Activated gamma-delta T cell (primary cell): ENCODE measurements around the gene CFAP52.
"Not testable (repeated sequence)": the region's sequence is repeated elsewhere in the genome, so short reads cannot be mapped to it uniquely, and the experiment has no call there.

ENCODE experiments used
- DNase-seq: peaks from one replicate; lab custom pipeline; 2025; lab: John Stamatoyannopoulos, UW

CFAP52 gene

DNA sequence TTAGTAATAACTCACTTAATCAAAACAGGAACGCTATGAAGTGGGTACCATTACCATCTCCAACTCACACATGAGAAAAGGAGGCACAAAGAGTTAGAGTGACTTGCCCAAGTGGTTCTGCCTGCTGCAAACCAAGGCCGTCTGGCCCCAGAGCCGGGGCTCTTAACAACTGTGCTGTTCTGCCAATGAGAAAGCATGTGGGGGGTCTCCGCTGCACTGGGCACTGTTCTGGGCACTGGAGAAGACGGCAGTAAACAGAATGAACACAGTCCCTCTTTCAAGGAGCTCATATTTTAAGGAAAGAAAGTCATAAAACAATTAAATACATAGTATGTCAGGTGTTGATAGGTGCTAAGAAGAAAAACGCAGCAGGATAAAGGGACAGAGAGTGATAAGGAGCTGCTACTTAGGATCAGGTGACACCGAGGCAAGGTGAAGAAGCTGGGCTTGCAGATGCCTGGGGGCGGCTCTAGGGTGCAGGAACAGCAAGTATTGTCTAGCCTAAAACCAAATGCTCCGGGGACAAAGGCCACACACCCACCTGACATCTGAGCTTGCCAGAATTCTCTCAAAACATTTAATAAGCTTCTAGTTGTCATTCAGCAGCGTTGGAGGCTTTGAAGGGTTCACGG lies 7.4 kb upstream of the CFAP52 start:
- no peak for DNase-seq

DNA sequence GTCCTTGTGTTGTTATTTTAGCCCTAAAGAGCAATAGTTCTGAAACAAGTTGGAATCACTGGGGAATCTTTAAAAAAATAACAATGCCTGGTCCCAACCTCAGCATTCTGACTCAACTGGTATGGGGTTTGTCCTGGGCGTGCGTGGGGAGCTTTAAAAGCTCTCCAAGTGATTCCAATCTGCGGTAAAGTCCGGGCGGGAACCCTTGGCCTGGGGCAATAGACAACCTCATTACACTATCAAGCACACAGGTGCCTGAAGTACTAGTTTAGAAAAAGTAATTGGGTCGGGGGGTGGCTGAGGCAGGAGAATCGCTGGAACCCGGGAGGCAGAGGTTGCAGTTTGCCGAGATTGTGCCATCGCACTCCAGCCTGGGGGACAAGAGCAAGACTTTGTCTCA lies 5.2 kb upstream of the CFAP52 start:
- no peak for DNase-seq

DNA sequence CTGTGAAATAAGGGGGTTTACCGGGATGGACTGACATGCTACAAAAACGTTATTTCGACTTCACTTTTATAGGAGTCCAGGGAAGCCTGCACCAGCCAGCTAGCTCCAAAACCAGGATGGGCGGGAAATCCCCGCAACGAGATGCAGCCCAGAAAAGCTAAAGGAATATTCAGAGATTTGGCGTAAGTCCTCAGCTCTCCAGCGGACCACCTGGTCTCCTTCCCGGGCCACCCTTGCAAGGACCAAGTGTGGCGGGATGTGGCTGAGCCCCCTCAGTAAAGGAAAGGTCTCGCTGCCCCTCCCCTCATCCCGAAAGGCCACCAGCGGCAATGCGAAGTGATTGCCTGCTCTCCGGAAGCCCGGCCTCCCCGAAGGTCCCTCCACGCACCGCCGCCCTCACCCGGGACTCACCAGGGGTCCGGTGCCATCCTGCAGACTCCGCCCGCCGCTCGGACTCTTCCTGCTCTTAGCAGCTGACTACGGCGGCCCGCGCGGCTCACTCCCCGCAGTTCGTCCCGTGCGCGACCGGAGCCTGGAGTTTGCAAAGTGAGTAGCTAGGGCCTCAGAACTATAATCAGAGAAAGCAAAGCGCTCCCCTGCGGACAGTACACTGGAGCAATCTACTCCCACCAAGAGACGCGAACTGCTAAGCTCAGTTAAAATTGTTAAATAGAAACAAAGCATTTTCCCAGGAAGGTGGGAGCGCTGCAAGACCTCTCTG lies 901 bp upstream of the CFAP52 start, which contains the start of gene STX8:
STX8 (minus strand) TSS at position 440 of the 721 bp plus-strand sequence; CDS start at position 428, 12 bp downstream.
- peak; percentile 69 for DNase-seq

DNA sequence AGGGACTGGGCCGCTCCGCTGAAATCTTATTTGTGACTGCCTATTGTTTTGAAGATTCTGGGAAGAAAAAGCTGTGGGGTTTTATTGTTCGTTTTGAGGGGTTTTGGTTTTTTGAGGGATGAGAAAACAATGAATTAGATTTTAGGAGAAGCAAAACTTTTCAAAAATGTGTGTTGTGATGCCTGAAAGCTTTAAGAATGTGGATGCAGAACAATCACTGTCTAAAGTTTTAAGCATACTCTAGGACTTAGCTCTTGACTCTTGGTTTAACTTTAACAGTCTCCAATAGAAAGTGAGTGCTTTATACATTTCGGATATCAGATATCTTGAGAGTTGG lies 899 bp downstream of the CFAP52 start:
- DNase-seq = no peak

DNA sequence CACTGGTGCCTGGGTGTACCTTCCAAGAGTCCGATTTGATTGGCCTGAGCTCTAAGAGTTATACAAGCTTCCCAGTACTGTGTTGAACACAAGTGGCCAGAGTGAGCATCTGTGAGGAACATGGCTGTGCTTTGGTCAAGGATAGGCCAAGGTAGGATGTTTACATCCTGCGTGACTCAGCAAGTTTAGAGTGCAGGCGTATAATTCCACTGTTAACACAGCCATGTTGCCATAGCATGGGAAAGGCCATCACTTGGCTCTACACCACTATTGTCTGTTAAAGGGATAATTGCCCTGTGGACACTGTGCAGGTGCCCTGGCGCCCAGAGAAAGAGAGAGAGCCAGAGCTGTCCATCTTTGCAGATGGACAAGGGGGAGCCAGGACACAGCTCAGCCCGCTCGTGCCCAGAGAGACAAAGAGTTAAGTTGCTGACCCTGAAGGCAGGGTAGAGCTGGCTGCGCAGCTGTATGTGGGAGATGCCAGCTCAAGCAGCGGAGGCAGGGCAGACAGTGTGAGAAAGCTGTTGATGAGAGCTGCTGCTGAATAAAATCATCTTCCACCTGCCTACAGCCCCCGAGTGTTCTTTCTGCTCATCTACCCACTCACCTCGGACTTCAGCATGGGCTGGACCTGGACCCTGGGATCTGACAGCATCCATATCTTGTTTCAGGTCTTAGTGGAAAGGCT lies 11.7 kb downstream of the CFAP52 start:
- no peak for DNase-seq

DNA sequence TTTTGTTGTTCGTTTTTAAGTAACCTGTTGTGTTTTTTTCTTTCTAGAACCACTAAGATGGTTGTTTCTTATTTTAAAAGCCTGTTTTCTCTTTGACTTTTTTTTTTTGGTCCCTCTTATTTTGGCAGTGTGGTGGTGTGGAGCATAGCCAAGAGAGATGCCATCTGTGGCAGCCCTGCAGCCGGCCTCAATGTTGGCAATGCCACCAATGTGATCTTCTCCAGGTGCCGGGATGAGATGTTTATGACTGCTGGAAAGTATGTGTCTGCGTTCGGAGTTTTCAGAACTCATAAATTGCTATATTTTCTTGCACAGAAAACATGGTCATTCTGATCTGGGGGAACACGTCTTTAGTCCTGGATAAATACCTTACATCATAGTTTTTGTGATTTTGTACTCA lies 17.6 kb downstream of the CFAP52 start:
- DNase-seq = no peak

DNA sequence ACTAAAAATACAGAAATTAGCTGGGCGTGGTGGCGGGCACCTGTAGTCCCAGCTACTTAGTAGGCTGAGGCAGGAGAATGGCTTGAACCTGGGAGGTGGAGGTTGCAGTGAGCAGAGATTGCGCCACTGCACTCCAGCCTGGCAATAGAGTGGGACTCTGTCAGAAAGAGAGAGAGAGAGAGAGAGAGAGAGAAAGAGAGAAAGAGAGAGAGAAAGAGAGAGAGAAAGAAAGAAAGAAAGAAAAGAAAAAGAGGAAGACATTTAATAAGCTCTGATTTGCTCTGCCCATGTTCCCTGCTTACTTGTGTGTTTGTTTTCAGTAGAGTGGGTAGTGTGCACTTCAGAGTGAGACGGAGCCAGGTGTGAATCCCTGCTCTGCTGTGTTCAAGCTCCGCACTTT lies 21.2 kb downstream of the CFAP52 start:
- not testable (repeated sequence) for DNase-seq

DNA sequence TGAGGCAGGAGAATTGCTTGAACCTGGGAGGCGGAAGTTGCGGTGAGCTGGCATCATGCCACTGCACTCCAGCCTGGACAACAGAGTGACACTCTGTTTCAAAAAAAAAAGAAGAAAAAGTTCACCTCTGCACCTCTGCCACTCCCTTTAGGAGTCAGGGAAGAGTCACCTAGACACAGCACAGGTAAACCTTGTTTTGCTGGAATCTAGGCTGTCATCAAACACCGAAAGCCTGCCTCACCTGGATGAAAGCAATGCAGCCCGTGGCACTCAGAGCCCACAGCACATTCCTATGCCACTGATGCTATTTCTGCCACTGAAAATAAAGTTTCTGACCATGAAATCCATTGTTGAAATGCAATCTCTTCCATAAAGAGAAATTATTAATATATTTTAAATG lies 22.2 kb downstream of the CFAP52 start:
- no peak for DNase-seq

DNA sequence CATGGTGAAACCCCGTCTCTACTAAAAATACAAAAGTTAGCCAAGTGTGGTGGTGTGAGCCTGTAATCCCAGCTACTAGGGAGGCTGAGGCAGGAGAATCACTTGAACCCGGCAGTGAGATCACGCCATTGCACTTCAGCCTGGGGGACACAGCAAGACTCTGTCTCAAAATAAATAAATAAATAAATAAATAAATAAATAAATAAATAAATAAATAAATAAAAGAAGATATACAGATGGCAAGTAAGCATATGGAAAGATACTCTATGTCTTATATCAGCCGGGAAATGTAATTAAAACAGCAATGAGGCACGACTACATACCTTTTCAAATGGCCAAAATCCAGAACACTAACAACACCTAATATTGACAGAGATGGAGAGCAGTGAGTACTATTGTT lies 28.1 kb downstream of the CFAP52 start:
- not testable (repeated sequence) for DNase-seq

DNA sequence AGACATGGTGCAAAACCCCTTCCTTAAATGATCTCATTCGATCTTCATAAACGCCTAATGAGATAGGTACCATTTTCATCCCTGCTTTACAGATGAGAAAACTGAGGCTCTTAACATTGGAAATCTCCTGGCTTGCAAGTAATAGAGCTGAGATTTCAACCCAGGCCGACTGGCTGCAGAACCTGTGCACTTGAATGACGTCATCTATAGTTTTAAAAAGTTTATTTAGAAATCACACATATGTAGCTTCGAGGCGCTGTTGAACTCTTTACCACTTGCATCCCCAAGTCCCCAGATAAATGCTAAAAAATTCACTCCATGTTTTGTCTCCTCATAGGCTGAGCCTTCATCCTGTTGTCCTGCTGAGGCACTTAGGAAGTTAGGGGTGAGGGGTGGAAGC lies 30.0 kb downstream of the CFAP52 start:
- DNase-seq = no peak

DNA sequence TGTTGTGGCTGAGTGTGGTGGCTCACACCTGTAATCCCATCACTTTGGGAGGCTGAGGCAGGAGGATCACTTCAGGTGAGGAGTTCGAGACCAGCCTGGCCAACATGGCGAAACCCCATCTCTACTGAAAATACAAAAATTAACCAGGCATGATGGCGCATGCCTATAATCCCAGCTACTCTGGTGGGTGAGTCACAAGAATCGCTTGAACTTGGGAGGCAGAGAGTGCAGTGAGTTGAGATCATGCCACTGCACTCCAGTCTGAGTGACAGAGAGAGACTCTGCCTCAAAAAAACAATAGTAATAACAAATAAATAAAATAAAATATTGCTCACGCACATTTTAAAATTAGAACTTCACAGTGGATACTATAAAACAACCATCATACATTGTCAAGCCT lies 30.6 kb downstream of the CFAP52 start:
- DNase-seq = not testable (repeated sequence)

DNA sequence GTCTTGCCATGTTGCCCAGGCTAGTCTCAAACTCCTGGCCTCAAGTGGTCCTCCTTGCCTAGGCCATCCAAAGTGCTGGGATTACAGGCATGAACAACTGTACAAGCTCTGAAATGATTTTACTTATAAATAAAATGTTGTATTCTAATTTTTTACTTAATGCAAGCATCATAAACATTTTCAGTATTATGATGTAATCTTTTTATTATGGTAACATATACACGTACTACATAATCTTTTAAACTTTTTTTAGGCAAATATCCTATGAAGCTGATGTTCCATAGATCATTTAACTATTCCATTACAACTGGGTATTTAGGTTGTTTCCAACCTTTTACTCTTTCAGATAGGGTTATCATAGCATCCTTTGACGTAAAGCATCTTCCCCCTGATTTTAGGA lies 35.1 kb downstream of the CFAP52 start:
- DNase-seq = no peak

DNA sequence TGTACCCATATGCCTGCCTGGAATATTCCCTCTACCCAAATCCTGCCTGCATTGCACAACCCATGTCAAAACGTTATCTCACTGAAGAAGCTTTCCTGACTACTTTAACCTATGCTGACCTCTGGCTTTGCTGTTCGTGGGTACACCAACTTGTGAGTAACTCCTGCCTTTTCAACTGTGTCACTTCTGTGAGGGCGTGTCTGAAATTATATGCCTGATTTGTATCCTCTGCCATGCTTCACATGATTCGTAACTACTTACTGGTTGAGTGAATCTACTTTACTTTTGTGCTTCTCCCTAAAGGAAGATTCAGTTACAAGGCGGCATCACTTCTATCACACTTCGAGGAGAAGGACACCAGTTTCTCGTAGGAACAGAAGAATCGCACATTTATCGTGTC lies 35.6 kb downstream of the CFAP52 start:
- DNase-seq = no peak

DNA sequence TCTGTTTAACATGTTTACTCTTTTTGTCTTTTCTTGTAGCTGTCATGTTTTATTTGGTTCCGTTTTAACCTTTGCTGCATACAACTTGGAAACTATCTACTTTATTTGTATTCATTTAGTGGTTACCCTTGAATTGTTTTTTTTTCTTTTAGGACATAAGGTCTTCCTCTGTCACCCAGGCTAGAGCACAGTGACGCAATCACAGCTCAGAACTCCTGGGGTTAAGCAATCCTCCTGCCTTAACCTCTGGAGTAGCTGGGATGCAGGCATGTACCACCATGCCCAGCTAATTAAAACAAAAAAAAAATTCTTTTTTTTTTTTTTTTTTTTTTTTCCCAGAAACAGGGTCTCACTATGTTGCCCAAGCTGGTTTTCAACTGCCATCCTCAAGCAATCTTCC lies 39.0 kb downstream of the CFAP52 start:
- no peak for DNase-seq

DNA sequence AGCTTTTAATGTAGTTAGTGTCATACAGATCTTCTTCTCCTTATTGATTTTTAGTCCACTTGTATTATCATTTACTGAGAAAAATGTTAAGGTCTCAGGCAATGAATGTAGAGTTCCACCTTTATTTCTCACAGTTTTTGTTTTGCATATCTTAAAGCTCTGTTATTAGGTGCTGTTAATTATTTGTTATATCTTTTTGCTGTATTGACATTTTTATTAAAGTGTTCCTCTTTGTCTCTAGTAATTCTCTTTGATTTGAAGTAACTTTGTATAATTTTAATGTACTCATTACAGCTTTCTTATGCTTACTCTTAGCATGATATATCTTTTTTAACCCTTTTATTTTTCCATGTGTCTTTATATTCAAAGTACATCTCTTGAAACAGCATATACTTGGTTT lies 46.5 kb downstream of the CFAP52 start:
- no peak for DNase-seq

DNA sequence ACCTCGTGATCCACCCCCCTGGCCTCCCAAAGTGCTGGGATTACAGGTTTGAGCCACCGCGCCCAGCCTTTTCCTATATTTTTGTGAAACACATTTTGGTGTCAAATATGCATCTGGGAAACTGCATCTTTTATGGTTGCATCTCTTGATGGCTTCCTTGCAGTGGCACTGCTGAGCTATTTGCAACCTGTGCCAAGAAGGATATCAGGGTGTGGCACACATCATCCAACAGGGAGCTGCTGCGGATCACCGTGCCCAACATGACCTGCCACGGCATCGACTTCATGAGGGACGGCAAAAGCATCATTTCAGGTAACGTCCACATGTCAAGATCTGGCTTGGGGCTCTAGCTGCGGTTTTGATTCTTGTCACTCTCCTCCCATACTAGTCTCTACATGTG lies 52.1 kb downstream of the CFAP52 start:
- no peak for DNase-seq

DNA sequence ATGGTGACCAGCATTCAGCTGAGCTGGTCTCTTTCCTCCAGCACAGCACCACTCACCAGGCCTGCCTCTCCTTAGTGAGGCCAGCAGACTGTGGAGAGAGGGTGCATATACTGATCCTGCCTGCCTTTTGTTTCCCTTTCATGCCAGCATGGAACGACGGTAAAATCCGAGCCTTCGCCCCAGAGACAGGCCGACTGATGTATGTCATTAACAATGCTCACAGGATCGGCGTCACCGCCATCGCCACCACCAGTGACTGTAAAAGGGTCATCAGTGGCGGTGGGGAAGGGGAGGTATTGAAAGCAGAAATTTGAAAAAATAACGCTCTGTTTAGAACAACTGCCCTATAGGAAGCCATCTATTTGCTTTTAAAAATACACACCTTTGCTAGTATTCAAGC lies 56.3 kb downstream of the CFAP52 start:
- DNase-seq = no peak

DNA sequence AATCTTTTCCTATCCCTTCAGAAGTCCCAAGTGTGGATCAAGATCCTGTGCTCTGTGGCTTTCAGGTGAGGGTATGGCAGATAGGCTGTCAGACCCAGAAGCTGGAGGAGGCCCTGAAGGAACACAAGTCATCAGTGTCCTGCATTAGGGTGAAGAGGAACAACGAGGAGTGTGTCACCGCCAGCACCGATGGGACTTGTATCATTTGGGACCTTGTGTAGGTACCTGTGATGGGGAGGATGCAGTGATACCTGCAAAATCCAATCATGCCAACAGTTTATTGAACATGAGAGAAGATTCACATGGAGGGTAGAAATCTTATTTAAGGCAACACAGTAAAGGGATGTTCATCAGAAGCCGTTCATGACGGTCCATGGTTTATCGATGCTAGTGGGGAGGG lies 58.9 kb downstream of the CFAP52 start:
- DNase-seq = no peak

DNA sequence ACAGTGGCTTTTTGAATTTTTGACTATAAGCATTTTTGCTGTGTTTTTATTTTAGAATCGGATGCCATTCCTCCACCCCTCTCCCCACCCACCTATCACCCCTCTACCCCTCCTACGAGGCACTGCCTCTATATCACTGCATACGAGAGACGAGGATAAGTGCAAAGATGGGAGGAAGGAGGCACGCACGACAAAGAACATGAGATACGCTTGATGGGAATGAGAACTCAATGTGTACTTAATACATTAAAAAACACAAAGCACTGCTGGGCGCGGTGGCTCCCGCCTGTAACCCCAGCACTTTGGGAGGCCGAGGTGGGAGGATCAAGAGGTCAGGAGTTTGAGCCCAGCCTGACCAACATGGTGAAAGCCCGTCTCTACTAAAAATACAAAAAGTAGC lies 60.1 kb downstream of the CFAP52 start:
- no peak for DNase-seq

DNA sequence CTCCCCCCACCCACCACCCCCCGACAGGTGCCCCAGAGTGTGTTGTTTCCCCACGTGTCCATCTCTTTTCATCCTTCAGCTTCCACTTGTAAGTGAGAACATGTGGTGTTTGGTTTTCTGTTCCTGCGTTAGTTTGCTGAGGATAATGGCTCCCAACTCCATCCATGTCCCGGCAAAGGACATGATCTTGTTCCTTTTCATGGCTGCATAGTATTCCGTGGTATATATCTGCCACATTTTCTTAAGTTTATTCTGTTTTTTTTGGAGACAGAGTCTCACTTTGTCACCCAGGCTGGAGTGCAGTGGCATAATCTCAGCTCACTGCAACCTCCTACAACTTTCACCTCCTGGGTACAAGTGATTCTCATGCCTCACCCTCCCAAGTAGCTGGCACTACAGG lies 63.9 kb downstream of the CFAP52 start:
- DNase-seq = not testable (repeated sequence)

DNA sequence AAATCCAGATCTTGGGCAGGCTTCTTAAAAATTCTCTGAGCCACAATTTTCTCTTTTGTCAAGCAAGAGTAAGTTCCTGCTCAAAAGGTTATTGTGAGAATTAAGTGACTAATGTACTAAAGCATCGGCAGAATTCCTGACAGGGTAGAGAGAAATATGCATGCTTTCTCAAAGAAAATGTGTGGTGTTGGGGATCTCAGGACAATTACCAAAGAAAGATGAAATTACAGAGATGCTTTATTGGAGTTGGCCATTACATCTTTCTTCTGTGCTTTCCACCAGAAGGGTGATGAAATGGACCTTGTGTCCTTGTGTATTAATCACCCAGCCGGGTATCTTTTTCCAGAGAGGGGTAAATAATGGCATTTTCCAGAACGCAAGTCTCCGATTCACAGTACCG lies 67.2 kb downstream of the CFAP52 start:
- DNase-seq = no peak

DNA sequence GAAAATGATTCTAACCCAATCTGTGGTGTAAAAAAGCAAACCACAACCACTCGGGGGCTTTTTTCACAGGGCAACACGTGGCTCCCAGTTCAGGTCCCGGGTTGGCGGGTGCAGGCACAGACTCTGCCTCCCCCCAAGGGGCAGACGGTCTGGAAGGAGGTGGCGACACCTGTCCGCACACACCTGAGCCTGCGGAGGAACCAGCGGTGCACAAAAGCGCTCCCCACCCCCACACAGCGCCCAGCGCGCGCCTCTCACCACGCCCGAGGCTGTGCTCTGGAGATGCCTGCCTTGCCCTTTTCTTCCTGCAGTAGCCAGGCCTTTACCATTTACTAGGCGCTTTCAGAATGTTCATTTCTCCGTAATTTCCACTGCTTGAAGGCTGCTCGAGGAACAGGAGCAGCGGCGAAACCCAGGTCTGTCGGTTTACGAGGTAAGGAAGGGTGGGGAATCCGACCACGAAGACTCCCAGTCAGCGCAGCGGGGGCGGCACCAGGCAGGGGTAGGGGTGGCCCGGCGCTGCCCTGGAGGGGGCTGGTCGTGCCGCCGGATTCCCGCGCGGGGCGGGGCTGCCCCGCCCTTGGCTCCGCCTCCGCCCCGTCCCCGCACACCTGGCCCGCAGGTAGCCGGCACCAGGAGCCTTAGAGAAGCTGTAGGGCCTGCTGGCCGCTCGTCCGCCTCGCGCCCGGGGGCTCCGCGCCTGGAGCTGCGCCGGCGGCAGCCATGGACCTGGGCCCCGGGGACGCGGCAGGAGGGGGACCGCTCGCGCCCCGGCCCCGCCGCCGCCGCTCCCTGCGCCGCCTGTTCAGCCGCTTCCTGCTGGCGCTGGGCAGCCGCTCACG lies 68.7 kb downstream of the CFAP52 start, which contains the start of gene USP43:
USP43 (plus strand) TSS at position 608 of the 842 bp plus-strand sequence; CDS start at position 724, 116 bp downstream.
- DNase-seq = no peak
